H1 (cell line): Measurements from ENCODE around the gene PLS3. TPM values are rescaled to one million over a fixed set of nuclear protein-coding genes. Genes with fewer than 3 reads are reported as not detected.

Source experiments
- BRCA1 ChIP-seq: IDR thresholded peaks from 2 replicates; pipeline ENCODE4 v1.6.1; 2012; ENCODE audit warnings: low read depth, low read length, improper control_type of control experiment
- CTCF ChIP-seq, 3 experiments: IDR thresholded peaks; 1 replicate in 2 of 3; 2 replicates in 1 of 3; pipeline versions ENCODE4 v1.5.1 to v1.6.1; 2011; ENCODE audit warnings: low read length in 3 of 3, mild to moderate bottlenecking in 3 of 3, inconsistent platforms in 2 of 3, low read depth in 1 of 3, moderate library complexity in 1 of 3; ENCODE audit not compliant: insufficient read depth in 1 of 3; ENCODE audit errors: control extremely low read depth in 1 of 3
- JUND ChIP-seq: IDR thresholded peaks from 2 replicates; pipeline ENCODE4 v1.6.1; 2011; ENCODE audit warnings: mild to moderate bottlenecking, improper control_type of control experiment, low read length
- KDM1A ChIP-seq: fragments of 200-600, 300-600 bp; sonication (generic); IDR thresholded peaks from 2 replicates; pipeline ENCODE4 v1.7.1; 2016; ENCODE audit warnings: mild to moderate bottlenecking, low read length, borderline replicate concordance
- KDM5A ChIP-seq: fragments of 200-600 bp; IDR thresholded peaks from 2 replicates; pipeline ENCODE4 v1.7.1; 2012; ENCODE audit warnings: mild to moderate bottlenecking, low read length, inconsistent platforms, mixed read lengths
- NRF1 ChIP-seq: IDR thresholded peaks from 2 replicates; pipeline ENCODE4 v1.6.1; 2011; ENCODE audit warnings: mild to moderate bottlenecking, low read depth, low read length, improper control_type of control experiment
- RAD21 ChIP-seq, 2 experiments: IDR thresholded peaks in 1 of 2; conservative IDR thresholded peaks in 1 of 2; 2 replicates each; pipeline ENCODE4 v1.6.1; 2011; ENCODE audit warnings: low read depth in 2 of 2, low read length in 2 of 2, improper control_type of control experiment in 1 of 2, inconsistent platforms in 1 of 2, mild to moderate bottlenecking in 1 of 2, moderate library complexity in 1 of 2
- TAF1 ChIP-seq: IDR thresholded peaks from 2 replicates; pipeline ENCODE4 v1.6.1; 2011; ENCODE audit warnings: mild to moderate bottlenecking, low read depth, low read length
- polyA plus RNA-seq, 7 experiments: library from polyadenylated mRNA; depleted of rRNA in 3 of 7; stranded (reverse) in 5 of 7; unstranded in 2 of 7; fragments of >200 nt in 5 of 7; fragments of 200-250 nt in 2 of 7; gene quantifications; 1 replicate in 5 of 7; 2 replicates in 1 of 7; 4 replicates in 1 of 7; pipeline versions ENCODE4 v1.2.1 to v1.2.3, GENCODE V29; 2011 to 2013; ENCODE audit warnings: missing spikeins in 2 of 7, mixed read lengths in 2 of 7
- total RNA-seq: library from RNA; stranded (reverse); fragmentation: NEBNext Ultra II Directional; extraction: Animal tissue kit (Norgen Biotek cat#: 25700); gene quantifications from 2 replicates; pipeline ENCODE4 v1.2.1, GENCODE V29; 2021
- TF ChIP-seq, protein P1 (sequence below): fragments of 300-600 bp; sonication (generic); IDR thresholded peaks from 2 replicates; pipeline ENCODE4 v1.7.1; 2012; ENCODE audit warnings: low read length, moderate library complexity, mild to moderate bottlenecking, inconsistent platforms; ENCODE audit not compliant: insufficient replicate concordance

Gene PLS3
- total and polyA plus RNA-seq, 2 of the 8 experiments (the other 6 are each of a cell fraction or from before 2014, with no cell fraction given): 107 to 185 TPM

DNA sequence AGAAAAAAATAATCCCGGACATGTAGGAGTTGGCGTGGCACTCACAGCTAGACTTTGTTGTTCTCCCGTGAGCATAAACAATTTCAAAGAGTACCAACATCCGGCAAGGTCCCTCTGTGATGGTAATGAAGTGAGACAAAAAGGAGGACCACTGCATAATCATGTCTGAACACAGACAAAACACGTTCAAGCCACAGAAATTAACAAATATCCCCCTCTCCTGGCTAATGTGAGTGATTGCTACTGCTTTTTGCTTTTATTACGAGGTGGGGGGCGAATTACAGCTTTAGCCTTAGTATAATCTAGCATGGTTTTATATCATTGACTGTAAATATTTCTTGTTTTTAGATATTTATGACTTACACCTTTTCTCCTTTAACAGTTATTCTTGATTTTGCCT, 118.5 kb downstream of the PLS3 start (continued):
- TF ChIP-seq, protein P1, sequence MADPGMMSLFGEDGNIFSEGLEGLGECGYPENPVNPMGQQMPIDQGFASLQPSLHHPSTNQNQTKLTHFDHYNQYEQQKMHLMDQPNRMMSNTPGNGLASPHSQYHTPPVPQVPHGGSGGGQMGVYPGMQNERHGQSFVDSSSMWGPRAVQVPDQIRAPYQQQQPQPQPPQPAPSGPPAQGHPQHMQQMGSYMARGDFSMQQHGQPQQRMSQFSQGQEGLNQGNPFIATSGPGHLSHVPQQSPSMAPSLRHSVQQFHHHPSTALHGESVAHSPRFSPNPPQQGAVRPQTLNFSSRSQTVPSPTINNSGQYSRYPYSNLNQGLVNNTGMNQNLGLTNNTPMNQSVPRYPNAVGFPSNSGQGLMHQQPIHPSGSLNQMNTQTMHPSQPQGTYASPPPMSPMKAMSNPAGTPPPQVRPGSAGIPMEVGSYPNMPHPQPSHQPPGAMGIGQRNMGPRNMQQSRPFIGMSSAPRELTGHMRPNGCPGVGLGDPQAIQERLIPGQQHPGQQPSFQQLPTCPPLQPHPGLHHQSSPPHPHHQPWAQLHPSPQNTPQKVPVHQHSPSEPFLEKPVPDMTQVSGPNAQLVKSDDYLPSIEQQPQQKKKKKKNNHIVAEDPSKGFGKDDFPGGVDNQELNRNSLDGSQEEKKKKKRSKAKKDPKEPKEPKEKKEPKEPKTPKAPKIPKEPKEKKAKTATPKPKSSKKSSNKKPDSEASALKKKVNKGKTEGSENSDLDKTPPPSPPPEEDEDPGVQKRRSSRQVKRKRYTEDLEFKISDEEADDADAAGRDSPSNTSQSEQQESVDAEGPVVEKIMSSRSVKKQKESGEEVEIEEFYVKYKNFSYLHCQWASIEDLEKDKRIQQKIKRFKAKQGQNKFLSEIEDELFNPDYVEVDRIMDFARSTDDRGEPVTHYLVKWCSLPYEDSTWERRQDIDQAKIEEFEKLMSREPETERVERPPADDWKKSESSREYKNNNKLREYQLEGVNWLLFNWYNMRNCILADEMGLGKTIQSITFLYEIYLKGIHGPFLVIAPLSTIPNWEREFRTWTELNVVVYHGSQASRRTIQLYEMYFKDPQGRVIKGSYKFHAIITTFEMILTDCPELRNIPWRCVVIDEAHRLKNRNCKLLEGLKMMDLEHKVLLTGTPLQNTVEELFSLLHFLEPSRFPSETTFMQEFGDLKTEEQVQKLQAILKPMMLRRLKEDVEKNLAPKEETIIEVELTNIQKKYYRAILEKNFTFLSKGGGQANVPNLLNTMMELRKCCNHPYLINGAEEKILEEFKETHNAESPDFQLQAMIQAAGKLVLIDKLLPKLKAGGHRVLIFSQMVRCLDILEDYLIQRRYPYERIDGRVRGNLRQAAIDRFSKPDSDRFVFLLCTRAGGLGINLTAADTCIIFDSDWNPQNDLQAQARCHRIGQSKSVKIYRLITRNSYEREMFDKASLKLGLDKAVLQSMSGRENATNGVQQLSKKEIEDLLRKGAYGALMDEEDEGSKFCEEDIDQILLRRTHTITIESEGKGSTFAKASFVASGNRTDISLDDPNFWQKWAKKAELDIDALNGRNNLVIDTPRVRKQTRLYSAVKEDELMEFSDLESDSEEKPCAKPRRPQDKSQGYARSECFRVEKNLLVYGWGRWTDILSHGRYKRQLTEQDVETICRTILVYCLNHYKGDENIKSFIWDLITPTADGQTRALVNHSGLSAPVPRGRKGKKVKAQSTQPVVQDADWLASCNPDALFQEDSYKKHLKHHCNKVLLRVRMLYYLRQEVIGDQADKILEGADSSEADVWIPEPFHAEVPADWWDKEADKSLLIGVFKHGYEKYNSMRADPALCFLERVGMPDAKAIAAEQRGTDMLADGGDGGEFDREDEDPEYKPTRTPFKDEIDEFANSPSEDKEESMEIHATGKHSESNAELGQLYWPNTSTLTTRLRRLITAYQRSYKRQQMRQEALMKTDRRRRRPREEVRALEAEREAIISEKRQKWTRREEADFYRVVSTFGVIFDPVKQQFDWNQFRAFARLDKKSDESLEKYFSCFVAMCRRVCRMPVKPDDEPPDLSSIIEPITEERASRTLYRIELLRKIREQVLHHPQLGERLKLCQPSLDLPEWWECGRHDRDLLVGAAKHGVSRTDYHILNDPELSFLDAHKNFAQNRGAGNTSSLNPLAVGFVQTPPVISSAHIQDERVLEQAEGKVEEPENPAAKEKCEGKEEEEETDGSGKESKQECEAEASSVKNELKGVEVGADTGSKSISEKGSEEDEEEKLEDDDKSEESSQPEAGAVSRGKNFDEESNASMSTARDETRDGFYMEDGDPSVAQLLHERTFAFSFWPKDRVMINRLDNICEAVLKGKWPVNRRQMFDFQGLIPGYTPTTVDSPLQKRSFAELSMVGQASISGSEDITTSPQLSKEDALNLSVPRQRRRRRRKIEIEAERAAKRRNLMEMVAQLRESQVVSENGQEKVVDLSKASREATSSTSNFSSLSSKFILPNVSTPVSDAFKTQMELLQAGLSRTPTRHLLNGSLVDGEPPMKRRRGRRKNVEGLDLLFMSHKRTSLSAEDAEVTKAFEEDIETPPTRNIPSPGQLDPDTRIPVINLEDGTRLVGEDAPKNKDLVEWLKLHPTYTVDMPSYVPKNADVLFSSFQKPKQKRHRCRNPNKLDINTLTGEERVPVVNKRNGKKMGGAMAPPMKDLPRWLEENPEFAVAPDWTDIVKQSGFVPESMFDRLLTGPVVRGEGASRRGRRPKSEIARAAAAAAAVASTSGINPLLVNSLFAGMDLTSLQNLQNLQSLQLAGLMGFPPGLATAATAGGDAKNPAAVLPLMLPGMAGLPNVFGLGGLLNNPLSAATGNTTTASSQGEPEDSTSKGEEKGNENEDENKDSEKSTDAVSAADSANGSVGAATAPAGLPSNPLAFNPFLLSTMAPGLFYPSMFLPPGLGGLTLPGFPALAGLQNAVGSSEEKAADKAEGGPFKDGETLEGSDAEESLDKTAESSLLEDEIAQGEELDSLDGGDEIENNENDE: no peak
- no peak for TF ChIP-seq NRF1
- no peak for TF ChIP-seq KDM1A
- TF ChIP-seq RAD21 (IDR thresholded peaks at IDR 0.05 in 1 of 2, conservative IDR thresholded peaks at IDR 0.05 in 1 of 2; ENCODE audit: low read depth in 2 of 2, low read length in 2 of 2): peak; percentile 50 to 61
- TF ChIP-seq TAF1: no peak
- TF ChIP-seq BRCA1: no peak
- TF ChIP-seq KDM5A: no peak
- TF ChIP-seq JUND: no peak
- TF ChIP-seq CTCF (IDR thresholded peaks at IDR 0.05; ENCODE audit: control extremely low read depth in 1 of 3, insufficient read depth in 1 of 3, low read depth in 1 of 3, low read length in 3 of 3): peak in 2 of 3 experiments; percentile 18 to 48; a peak in 2 of 4 replicates
